ENCODE results near the gene NFE2L2.
"Not testable (repeated sequence)": the region's sequence is repeated elsewhere in the genome, so short reads cannot be mapped to it uniquely, and the experiment has no call there.

Gene NFE2L2

GRCh38 chr2:177235855-177236437 is 28.6 kb downstream of the NFE2L2 start:
- in situ Hi-C loops (cut with HindIII; ENCODE audit: low sequenced_read_pairs): no loop called here
- no peak for DNase-seq (ENCODE audit: low read depth)
- TF ChIP-seq, protein P1, sequence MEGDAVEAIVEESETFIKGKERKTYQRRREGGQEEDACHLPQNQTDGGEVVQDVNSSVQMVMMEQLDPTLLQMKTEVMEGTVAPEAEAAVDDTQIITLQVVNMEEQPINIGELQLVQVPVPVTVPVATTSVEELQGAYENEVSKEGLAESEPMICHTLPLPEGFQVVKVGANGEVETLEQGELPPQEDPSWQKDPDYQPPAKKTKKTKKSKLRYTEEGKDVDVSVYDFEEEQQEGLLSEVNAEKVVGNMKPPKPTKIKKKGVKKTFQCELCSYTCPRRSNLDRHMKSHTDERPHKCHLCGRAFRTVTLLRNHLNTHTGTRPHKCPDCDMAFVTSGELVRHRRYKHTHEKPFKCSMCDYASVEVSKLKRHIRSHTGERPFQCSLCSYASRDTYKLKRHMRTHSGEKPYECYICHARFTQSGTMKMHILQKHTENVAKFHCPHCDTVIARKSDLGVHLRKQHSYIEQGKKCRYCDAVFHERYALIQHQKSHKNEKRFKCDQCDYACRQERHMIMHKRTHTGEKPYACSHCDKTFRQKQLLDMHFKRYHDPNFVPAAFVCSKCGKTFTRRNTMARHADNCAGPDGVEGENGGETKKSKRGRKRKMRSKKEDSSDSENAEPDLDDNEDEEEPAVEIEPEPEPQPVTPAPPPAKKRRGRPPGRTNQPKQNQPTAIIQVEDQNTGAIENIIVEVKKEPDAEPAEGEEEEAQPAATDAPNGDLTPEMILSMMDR (IDR thresholded peaks at IDR 0.05; ENCODE audit: low read depth, low read length, missing control alignments): no peak
- H3K4me3 ChIP-seq (ENCODE audit: low read depth, low read length): no peak overlapping the region

GRCh38 chr2:177234267-177234666 is 30.3 kb downstream of the NFE2L2 start:
- no peak for DNase-seq (ENCODE audit: low read depth)
- in situ Hi-C loops (cut with HindIII; ENCODE audit: low sequenced_read_pairs): no loop called here
- TF ChIP-seq, protein P1 (IDR thresholded peaks at IDR 0.05; ENCODE audit: low read depth, low read length, missing control alignments): no peak
- H3K4me3 ChIP-seq (ENCODE audit: low read depth, low read length): no peak overlapping the region

- in situ Hi-C loops (cut with HindIII; ENCODE audit: low sequenced_read_pairs): no loop called here
- no peak overlapping the region for H3K4me3 ChIP-seq (ENCODE audit: low read depth, low read length)
- TF ChIP-seq, protein P1 (IDR thresholded peaks at IDR 0.05; ENCODE audit: low read depth, low read length, missing control alignments): no peak
- DNase-seq (ENCODE audit: low read depth): no peak
Observed at GRCh38 chr2:177232098-177232704, 32.3 kb downstream of the NFE2L2 start.

- no peak for DNase-seq (ENCODE audit: low read depth)
- H3K4me3 ChIP-seq (ENCODE audit: low read depth, low read length): no peak overlapping the region
- TF ChIP-seq, protein P1 (IDR thresholded peaks at IDR 0.05; ENCODE audit: low read depth, low read length, missing control alignments): no peak
- in situ Hi-C loops (cut with HindIII; ENCODE audit: low sequenced_read_pairs): no loop called here
Observed at GRCh38 chr2:177231270-177231669, 33.3 kb downstream of the NFE2L2 start.

DNA sequence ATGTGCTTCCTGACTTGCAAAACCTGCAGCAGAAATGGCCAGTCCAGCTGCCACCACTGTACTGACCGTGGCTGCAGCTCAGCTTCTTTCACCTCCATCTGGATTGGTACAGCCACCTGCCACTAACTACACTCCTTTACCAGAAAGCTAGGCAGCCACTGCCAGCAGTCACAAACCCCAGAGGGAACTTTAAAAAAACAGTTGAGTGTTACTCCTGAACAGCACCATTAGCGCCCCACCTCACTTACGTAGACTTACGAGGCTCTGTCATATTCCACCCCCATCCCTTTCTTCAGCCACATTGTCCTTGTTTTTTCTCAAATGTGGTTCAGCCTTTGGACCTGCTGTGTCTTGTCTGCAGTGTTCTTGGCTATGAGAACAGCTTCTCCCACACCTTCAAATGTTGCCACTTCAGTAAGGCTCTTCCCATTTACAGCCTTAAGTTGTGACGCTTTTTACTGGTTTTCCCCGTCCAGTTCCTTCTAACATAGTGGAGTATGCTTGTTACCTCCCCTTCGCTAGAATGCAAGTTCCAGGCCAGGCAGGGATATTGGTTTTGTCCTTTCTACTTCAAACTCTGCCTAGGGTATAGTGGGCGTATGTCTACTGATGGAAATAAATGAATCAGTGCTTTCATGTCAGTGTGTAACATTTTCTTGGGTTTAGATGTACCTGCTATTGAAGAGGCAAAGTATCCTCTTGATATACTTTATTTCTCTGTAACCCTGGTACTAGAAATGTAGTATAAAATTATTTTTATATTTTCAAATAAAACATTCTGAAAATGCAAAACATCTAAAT is 34.9 kb downstream of the NFE2L2 start:
- DNase-seq (ENCODE audit: low read depth): no peak
- TF ChIP-seq, protein P1 (IDR thresholded peaks at IDR 0.05; ENCODE audit: low read depth, low read length, missing control alignments): no peak
- no peak overlapping the region for H3K4me3 ChIP-seq (ENCODE audit: low read depth, low read length)
- in situ Hi-C loops (cut with HindIII; ENCODE audit: low sequenced_read_pairs): no loop called here

DNA sequence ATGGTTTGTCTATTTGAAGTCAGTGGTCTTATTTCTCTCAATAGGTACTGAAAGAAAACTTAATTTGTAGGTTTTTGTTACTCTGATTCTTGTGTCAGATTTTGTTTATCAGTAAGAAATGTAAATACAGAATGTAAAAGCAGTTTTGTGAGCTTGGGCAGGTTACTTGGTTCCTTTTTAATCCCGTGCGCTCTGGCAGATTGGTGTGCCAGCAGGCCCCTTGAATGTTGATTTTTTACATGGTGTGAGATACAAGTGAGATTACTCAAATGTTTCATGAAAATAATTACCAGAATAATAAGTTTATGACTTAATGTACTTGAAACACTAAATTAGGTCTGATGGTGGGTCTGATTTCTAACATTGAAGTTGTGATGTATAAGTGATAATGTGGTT is 38.6 kb downstream of the NFE2L2 start:
- in situ Hi-C loops (cut with HindIII; ENCODE audit: low sequenced_read_pairs): no loop called here
- no peak for DNase-seq (ENCODE audit: low read depth)
- TF ChIP-seq, protein P1 (IDR thresholded peaks at IDR 0.05; ENCODE audit: low read depth, low read length, missing control alignments): no peak
- no peak overlapping the region for H3K4me3 ChIP-seq (ENCODE audit: low read depth, low read length)

DNA sequence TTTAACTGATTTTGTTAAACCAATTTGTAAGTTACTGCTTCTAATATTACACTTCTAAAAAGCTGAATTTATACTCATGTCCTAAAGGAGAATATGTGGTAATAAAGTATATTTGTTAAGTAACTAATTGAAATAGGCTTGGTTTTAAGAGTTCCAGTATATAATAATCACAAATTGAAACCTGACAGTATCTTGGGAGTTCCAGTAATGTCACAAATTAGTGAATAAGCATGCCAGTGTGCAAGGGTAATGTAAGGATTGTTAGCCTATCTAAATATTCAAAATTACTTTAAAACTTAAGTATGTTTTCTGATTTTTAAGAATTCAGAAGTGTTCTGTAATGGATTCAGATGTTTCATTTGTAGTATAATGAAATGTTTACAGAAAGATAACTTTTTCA is 41.1 kb downstream of the NFE2L2 start:
- in situ Hi-C loops (cut with HindIII; ENCODE audit: low sequenced_read_pairs); DNase-seq (ENCODE audit: low read depth); H3K4me3 ChIP-seq (ENCODE audit: low read depth, low read length): not testable (repeated sequence)
